GM19240 (cell line): ENCODE results near the gene IZUMO1.
"Not testable (repeated sequence)": the region's sequence is repeated elsewhere in the genome, so short reads cannot be mapped to it uniquely, and the experiment has no call there.

Source experiments
- DNase-seq: peaks from one replicate; pipeline ENCODE4 v3.0.0; 2011; ENCODE audit warnings: low spot score; ENCODE audit not compliant: insufficient read length

Gene IZUMO1

GRCh38 chr19:48746738-48747575 lies at the start of gene IZUMO1:
Gene IZUMO1, minus strand, starts transcription at chr19:48746909. Its CDS starts 1,050 bp downstream, at chr19:48745859.
- peak; percentile 48 for DNase-seq

- DNase-seq: no peak
Observed at GRCh38 chr19:48795685-48796070, 49.0 kb upstream of the IZUMO1 start.

GRCh38 chr19:48795055-48795684 lies 48.5 kb upstream of the IZUMO1 start:
- peak; percentile 94 for DNase-seq

- DNase-seq: no peak
Observed at GRCh38 chr19:48794291-48794690, 47.6 kb upstream of the IZUMO1 start.

- no peak for DNase-seq
Observed at GRCh38 chr19:48793271-48793670, 46.6 kb upstream of the IZUMO1 start.

- not testable (repeated sequence) for DNase-seq
Observed at GRCh38 chr19:48787331-48787730, 40.6 kb upstream of the IZUMO1 start.

- not testable (repeated sequence) for DNase-seq
Observed at GRCh38 chr19:48786422-48786821, 39.7 kb upstream of the IZUMO1 start.

GRCh38 chr19:48784527-48784926 lies 37.8 kb upstream of the IZUMO1 start:
- no peak for DNase-seq

GRCh38 chr19:48780631-48781391 lies 34.1 kb upstream of the IZUMO1 start:
- DNase-seq: no peak

GRCh38 chr19:48779636-48780035 lies 32.9 kb upstream of the IZUMO1 start:
- DNase-seq: no peak

- DNase-seq: no peak
Observed at GRCh38 chr19:48777720-48778119, 31.0 kb upstream of the IZUMO1 start.

GRCh38 chr19:48777139-48777538 lies 30.4 kb upstream of the IZUMO1 start:
- no peak for DNase-seq

GRCh38 chr19:48772503-48772953 lies 25.8 kb upstream of the IZUMO1 start:
- no peak for DNase-seq

- no peak for DNase-seq
Observed at GRCh38 chr19:48770734-48771472, 24.2 kb upstream of the IZUMO1 start.

- DNase-seq: no peak
Observed at GRCh38 chr19:48770266-48770665, 23.6 kb upstream of the IZUMO1 start.

- DNase-seq: no peak
Observed at GRCh38 chr19:48768994-48769713, 22.4 kb upstream of the IZUMO1 start.

GRCh38 chr19:48768171-48768753 lies 21.6 kb upstream of the IZUMO1 start:
- DNase-seq: not testable (repeated sequence)

GRCh38 chr19:48765816-48766215 lies 19.1 kb upstream of the IZUMO1 start:
- not testable (repeated sequence) for DNase-seq

GRCh38 chr19:48760504-48761205 lies 13.9 kb upstream of the IZUMO1 start:
- no peak for DNase-seq

- DNase-seq: no peak
Observed at GRCh38 chr19:48757741-48758144, 11.0 kb upstream of the IZUMO1 start.
